ENCODE results near the gene KLF13.

The KLF13 gene

DNA sequence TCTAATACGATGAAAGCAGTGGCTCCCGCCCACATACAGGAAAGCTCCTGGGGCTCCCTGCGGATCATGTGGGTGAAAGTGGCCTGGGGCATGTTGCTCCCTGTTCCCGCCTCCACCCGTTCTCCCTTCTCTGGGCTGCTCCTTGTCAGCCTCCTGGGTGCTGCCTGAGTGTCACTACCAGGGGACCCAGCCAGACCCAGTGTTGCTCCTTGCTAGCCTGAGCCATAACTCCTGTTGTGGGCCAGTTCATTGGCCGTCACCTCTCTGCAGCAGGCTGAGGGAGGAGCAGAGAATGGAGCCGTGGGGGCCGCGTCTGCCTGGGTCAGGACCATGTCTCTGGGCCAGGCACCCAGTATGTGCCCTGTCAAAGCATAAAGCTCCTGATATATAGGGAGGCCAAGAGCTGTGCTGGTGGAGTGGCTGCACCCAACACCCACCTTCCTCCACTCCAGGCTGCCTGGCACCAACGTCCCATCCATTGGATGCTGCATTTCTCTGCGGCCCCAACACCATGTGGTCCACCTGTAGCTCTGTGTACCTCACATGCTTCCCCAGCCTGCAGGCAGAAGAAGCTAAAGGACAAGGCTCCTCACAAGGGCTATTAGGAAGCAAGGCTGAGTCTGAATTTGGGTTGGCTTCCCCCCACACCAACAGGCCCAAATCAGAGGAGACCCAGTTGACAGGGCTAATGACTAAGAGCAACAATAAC, 40.5 kb downstream of the KLF13 start:
- no peak for DNase-seq

- DNase-seq, result peak; percentile 43
These were observed 41.2 kb downstream of the KLF13 start for GRCh38 chr15:31367730-31368344.

DNA sequence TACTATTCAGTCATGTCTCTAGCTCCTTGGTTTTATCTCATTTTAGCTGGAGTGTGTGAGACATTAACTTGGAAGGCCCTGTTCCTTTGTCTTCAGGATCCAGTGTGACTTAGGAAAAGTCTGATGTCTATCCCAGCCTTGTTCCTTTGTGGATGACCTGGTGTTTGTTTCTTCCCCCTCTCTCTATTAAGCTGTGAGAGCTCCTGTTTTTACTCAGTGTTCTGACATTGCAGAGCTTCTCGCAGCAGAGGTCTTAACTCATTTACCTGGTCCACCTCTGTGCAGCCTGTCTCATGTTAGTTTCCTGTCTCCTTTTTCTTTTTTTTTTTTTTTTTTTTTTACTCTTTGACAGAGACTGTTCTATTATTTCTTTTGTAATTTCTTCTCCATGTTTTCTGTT, 43.1 kb downstream of the KLF13 start:
- peak; percentile 42 for DNase-seq

DNA sequence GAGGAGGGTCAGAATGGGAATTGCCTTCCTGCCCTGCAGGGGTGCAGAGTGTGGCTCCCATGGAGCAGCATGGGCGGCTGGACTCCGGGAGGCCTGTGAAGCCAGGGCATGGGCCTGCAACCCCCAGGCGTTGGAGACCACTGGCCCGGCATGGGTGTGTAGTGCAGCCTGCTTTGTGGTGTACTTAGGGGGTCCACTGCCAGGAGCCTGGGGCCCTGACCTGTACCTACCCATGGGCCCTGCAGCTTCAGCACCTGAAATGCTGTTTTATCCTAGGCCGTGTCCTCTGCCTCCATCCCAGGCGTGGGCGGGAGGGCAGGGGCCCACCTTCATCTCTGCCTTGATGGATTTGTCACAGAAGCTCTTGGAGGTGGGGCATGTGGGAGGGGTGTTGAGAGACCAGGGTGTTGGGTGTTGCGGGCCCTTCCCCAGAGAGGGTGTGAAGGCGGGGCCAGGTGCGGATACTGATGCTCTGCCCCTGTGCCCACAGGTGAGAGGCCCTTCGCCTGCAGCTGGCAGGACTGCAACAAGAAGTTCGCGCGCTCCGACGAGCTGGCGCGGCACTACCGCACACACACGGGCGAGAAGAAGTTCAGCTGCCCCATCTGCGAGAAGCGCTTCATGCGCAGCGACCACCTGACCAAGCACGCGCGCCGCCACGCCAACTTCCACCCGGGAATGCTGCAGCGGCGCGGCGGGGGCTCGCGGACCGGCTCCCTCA, 45.0 kb downstream of the KLF13 start:
- no peak for DNase-seq

DNA sequence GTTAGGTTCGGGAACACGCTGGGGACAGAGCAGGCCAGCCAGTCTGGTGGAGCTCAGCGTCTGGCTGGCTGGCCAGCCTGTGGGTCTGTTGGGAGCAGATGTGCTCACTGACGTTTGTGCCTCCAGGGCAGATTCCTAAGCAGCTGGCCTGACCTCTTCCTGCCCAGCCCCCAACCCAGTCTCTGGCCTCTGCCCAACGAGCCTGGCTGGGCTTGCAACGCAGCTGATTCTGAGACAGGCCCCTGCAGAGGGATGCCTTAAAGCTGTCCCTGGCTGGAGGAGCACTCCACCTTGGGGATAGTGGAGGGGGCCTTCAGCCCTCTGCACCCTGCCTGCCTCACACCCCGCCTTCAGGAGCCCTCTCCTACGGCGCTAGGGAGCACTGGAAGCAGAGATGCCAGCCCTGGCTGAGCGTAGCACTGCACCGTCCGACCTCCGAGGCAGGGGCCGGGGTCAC, 46.0 kb downstream of the KLF13 start:
- no peak for DNase-seq

- no peak for DNase-seq
These were observed 46.6 kb downstream of the KLF13 start for GRCh38 chr15:31373096-31373865.

DNA sequence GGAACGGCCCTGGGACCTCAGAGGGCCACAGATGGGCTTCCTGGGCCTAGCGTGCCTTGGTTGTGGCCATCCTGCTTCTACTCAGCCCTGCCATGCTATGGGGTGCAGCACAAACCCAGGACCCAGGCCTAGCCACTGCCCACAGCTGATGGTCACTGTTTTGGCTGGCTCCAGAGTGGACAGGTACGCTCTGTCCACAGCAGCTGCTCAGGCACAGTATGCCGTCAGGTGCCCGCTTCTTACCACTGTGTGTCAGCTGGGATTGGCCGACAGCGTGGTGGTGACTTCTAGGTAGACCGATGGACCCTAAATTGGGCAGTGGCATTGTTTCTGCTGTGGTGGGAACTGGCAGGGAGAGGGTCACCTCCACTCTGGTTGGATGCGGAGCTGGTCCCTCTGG, 47.3 kb downstream of the KLF13 start:
- DNase-seq, result no peak

DNA sequence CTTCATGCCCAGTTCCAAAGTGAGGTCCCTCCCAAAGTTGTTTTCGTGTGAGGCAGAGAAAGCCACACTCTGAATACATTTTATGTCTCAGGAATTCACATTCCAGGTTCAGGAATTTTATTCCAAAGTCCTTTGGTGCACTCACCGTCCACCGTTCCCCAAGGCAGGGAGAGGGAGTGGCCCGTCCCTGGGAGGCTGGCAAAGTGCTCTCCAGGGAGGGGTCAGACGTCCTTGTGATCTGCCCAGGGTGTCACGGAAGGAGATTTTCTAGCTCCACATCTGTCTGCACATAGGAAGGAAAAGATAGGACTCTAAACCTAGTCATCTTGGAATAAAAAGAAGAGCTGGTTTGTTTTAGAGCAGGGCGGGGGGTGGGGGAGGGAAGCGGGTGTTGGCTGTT, 47.9 kb downstream of the KLF13 start:
- DNase-seq, result no peak

DNA sequence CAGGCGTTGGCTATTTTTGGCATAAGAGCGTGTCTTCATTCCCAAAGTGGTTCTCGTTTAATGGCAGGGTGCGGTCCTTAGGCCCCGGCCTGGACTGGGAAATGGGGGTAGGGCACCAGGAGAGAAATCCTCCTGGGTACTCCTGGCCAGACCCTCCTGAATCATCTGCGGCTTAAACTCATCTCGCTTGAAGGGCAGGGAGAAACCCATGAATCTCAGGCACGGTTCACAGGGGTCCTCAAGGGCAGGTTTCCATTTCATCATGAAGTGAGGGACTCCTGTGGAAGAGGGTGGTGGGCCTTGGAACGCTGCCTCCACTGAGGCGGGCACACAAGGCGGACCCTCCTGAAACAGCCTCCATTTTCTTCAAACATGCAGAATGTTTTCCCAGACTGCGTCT, 48.4 kb downstream of the KLF13 start:
- no peak for DNase-seq

DNA sequence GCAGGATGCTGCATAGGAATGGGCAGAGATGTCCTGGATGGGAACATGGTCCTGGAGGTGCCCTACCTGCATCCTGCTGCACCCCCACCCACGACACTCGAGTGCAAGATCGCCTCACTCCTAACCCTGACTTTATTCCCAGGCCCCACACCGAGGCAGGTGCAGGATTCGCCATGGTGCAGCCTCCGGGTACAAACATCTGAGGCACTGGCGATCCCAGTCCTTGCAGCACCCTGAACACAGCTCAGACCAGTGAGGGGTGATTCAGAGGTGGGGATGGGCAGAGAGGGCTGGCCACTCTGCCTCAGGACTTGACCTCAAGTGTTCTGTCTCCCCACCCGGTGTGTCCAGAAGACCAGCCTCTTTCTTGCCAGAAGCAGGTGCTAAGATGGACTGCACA, 49.1 kb downstream of the KLF13 start:
- DNase-seq, result no peak

GRCh38 chr15:31376511-31376910, 49.9 kb downstream of the KLF13 start:
- no peak for DNase-seq

GRCh38 chr15:31377030-31377429, 50.4 kb downstream of the KLF13 start:
- DNase-seq, result no peak

GRCh38 chr15:31378363-31378903, 51.8 kb downstream of the KLF13 start:
- no peak for DNase-seq

DNA sequence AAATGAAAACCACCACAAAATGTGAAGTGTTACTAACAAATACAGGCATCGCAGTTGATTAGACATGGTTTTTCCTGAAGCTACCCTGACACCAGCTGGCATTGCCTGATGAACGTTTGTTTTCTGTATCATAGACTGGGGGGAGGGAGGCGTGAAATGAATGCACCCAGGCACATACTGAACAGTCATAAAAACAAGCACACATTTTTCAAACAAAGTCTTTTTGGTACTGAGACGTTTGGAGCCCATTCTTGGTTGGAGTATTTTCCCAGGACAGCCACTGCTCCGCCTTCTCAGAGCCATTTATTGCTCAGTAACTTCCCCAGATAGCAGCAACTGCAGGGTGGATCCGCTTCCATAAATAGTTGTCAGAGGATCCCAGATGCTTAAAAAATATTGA, 52.4 kb downstream of the KLF13 start:
- no peak for DNase-seq

- no peak for DNase-seq
These were observed 52.9 kb downstream of the KLF13 start for GRCh38 chr15:31379577-31379976.

GRCh38 chr15:31381801-31382712, 55.4 kb downstream of the KLF13 start:
- DNase-seq, result no peak

GRCh38 chr15:31382713-31383045, 56.0 kb downstream of the KLF13 start:
- DNase-seq, result no peak

DNA sequence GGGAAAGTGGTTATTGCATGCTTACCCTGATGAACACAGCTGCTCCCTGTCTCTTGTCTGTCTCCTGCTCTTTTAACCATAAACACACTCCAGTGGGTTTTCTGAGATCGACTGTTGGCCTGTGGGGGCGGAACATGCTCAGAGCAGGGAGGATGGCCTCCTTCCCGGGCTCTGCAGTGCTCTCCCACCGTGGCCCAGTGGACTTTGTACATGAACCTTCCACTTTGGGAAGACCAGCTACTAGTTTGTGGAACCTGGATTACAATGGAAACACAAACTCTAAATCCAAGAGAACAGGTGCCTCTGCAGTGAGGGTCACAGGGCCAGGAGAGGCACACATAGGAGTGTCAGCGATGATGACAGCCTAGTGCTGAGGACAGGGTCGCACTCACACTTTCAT, 56.5 kb downstream of the KLF13 start:
- DNase-seq, result no peak

- DNase-seq, result no peak
These were observed 57.9 kb downstream of the KLF13 start for GRCh38 chr15:31384568-31384967.

- DNase-seq, result peak; percentile 30
These were observed 59.1 kb downstream of the KLF13 start for GRCh38 chr15:31385736-31386135.

GRCh38 chr15:31387092-31387478, 60.5 kb downstream of the KLF13 start:
- DNase-seq, result peak; percentile 58

- DNase-seq, result peak; percentile 68
These were observed 61.0 kb downstream of the KLF13 start for GRCh38 chr15:31387479-31388118.
